Measurements from ENCODE around the gene PGAM2.

- TF ChIP-seq, protein P1, sequence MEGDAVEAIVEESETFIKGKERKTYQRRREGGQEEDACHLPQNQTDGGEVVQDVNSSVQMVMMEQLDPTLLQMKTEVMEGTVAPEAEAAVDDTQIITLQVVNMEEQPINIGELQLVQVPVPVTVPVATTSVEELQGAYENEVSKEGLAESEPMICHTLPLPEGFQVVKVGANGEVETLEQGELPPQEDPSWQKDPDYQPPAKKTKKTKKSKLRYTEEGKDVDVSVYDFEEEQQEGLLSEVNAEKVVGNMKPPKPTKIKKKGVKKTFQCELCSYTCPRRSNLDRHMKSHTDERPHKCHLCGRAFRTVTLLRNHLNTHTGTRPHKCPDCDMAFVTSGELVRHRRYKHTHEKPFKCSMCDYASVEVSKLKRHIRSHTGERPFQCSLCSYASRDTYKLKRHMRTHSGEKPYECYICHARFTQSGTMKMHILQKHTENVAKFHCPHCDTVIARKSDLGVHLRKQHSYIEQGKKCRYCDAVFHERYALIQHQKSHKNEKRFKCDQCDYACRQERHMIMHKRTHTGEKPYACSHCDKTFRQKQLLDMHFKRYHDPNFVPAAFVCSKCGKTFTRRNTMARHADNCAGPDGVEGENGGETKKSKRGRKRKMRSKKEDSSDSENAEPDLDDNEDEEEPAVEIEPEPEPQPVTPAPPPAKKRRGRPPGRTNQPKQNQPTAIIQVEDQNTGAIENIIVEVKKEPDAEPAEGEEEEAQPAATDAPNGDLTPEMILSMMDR (IDR thresholded peaks at IDR 0.05; ENCODE audit: poor library complexity), result no peak
- no peak for TF ChIP-seq EZH2 (IDR thresholded peaks at IDR 0.05; ENCODE audit: borderline replicate concordance)
- TF ChIP-seq EZH2phosphoT487 (IDR thresholded peaks at IDR 0.05; ENCODE audit: low read depth, severe bottlenecking, unreplicated experiment), result no peak
These were observed 31.0 kb upstream of the PGAM2 start for GRCh38 chr7:44096326-44096881.

All from hepatocyte (in vitro differentiated cells).